ENCODE results near the gene ABCB9. TPM values are rescaled to one million over a fixed set of nuclear protein-coding genes. Genes with fewer than 3 reads are reported as not detected.

Gene ABCB9
- total RNA-seq, 1 donor from 2014 or later = 11.6 TPM

DNA sequence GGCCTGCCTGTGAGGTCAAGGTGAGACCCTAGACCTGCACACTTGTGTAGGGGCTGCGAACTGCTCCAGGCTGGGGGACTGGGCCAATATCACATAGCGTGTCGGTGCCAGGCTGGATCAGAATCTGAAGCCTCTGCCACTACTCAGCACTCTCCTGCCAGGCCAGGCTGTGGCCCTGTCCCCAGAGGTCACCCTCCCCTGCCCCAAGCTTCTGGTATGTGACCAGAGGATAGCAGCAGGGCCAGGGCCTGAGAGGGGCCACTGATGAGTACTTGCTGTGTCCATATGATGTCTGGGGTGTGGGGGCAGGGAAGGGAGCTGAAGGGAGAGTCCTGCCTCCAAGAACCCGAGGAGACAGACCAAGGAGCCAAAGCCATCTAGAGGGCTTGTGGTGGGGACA is 32.1 kb upstream of the ABCB9 start:
- H3K27me3 Mint-ChIP-seq (ENCODE audit: low read depth, unreplicated experiment) = peaks cover 3% of the 10 kb centered on the region
- no peak overlapping the region for H3K27ac Mint-ChIP-seq (ENCODE audit: unreplicated experiment)
- Histone ChIP-seq H3K4me3 (ENCODE audit: insufficient read depth, low read depth, low read length) (no peak overlapping the region), H3K36me3 (ENCODE audit: insufficient read depth, low read length) (no peaks in the 10 kb centered on the region), H3K79me2 (ENCODE audit: insufficient read depth, low read length) (no peaks in the 10 kb centered on the region), H3K9ac (ENCODE audit: low read length) (no peak overlapping the region), H3K27ac (ENCODE audit: low read depth, low read length) (no peak overlapping the region), H3K27me3 (ENCODE audit: insufficient read depth, low read length) (no peaks in the 10 kb centered on the region), H4K20me1 (ENCODE audit: insufficient read depth, low read length) (no peaks in the 10 kb centered on the region), H3K9me3 (ENCODE audit: insufficient read depth, low read depth, low read length) (no peaks in the 10 kb centered on the region), H3K4me2 (ENCODE audit: low read length) (no peak overlapping the region), H3K4me1 (ENCODE audit: insufficient read depth, low read length) (no peaks in the 10 kb centered on the region), H2AFZ (ENCODE audit: low read depth, low read length) (no peak overlapping the region)
- FAIRE-seq (no peak), DNase-seq (ENCODE audit: low read depth) (no peak)
- H3K9me3 Mint-ChIP-seq (ENCODE audit: unreplicated experiment) = peaks cover 1% of the 10 kb centered on the region
- no peaks in the 10 kb centered on the region for H3K4me1 Mint-ChIP-seq (ENCODE audit: low read depth, unreplicated experiment)
- H3K4me3 Mint-ChIP-seq (ENCODE audit: unreplicated experiment) = no peak overlapping the region
- H3K36me3 Mint-ChIP-seq (ENCODE audit: low read depth, unreplicated experiment) = peaks cover 7% of the 10 kb centered on the region
- TF ChIP-seq, protein P1, sequence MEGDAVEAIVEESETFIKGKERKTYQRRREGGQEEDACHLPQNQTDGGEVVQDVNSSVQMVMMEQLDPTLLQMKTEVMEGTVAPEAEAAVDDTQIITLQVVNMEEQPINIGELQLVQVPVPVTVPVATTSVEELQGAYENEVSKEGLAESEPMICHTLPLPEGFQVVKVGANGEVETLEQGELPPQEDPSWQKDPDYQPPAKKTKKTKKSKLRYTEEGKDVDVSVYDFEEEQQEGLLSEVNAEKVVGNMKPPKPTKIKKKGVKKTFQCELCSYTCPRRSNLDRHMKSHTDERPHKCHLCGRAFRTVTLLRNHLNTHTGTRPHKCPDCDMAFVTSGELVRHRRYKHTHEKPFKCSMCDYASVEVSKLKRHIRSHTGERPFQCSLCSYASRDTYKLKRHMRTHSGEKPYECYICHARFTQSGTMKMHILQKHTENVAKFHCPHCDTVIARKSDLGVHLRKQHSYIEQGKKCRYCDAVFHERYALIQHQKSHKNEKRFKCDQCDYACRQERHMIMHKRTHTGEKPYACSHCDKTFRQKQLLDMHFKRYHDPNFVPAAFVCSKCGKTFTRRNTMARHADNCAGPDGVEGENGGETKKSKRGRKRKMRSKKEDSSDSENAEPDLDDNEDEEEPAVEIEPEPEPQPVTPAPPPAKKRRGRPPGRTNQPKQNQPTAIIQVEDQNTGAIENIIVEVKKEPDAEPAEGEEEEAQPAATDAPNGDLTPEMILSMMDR (IDR thresholded peaks at IDR 0.05; ENCODE audit: insufficient read depth, low read depth, low read length) = no peak
- TF ChIP-seq EZH2 (IDR thresholded peaks at IDR 0.05; ENCODE audit: insufficient read depth, low read length) = no peak

DNA sequence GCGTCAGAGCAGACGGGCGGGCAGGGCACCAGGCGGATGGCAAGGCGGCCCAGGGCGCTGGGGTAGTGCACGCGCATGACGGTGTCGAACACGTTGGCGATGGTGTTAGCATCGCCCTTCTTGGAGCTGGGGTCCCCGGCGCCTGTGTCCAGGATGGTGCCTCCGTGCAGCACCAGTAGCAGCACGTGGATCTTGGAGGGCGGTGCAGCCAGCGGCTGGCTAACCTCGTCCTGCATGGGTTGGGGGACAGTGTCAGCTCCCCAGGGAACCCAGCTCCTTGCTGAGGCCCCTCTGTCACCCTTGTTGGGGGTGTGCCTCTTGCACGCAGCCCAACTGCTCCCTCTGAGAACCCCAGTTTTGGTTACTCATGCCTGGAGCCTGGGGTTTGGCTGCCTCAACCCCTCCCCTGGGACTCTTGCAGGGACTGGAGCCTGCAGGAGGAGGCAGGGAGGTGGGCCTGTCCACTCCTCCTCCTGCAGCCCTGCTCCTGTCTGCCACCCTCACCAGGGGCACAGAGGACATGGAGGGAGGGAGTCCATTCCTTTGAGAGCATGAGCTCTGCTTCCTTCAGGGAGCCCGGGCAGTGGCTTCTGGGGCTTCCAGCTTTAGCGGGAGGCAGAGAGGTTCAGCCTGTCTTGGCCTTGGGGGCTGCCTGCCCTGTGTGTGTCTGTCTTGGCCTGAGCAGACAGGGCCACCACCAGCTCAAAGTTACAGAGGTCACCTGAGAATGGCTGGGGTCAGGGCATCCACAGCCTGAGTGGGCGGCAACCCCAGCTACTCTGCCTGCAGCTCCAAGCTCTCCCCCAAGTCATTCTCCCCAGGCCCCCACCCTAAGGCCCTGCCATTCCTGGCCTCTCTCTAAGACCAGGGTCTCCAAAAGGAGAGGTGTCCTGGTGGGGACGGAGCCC is 31.3 kb upstream of the ABCB9 start:
- no peaks in the 10 kb centered on the region for H4K20me1 ChIP-seq (ENCODE audit: insufficient read depth, low read length)
- TF ChIP-seq, protein P1 (IDR thresholded peaks at IDR 0.05; ENCODE audit: insufficient read depth, low read depth, low read length) = no peak
- TF ChIP-seq EZH2 (IDR thresholded peaks at IDR 0.05; ENCODE audit: insufficient read depth, low read length) = no peak
- H3K4me2 ChIP-seq (ENCODE audit: low read length) = no peak overlapping the region
- H3K9me3 ChIP-seq (ENCODE audit: insufficient read depth, low read depth, low read length) = no peaks in the 10 kb centered on the region
- peaks cover 7% of the 10 kb centered on the region for H3K36me3 Mint-ChIP-seq (ENCODE audit: low read depth, unreplicated experiment)
- no peaks in the 10 kb centered on the region for H3K36me3 ChIP-seq (ENCODE audit: insufficient read depth, low read length)
- no peak overlapping the region for H3K4me3 ChIP-seq (ENCODE audit: insufficient read depth, low read depth, low read length)
- no peak overlapping the region for H3K9ac ChIP-seq (ENCODE audit: low read length)
- peaks cover 3% of the 10 kb centered on the region for H3K27me3 Mint-ChIP-seq (ENCODE audit: low read depth, unreplicated experiment)
- no peak overlapping the region for H2AFZ ChIP-seq (ENCODE audit: low read depth, low read length)
- no peaks in the 10 kb centered on the region for H3K4me1 ChIP-seq (ENCODE audit: insufficient read depth, low read length)
- no peak overlapping the region for H3K4me3 Mint-ChIP-seq (ENCODE audit: unreplicated experiment)
- H3K27me3 ChIP-seq (ENCODE audit: insufficient read depth, low read length) = no peaks in the 10 kb centered on the region
- peaks cover 1% of the 10 kb centered on the region for H3K9me3 Mint-ChIP-seq (ENCODE audit: unreplicated experiment)
- FAIRE-seq (no peak), DNase-seq (ENCODE audit: low read depth) (no peak)
- H3K79me2 ChIP-seq (ENCODE audit: insufficient read depth, low read length) = no peaks in the 10 kb centered on the region
- H3K4me1 Mint-ChIP-seq (ENCODE audit: low read depth, unreplicated experiment) = no peaks in the 10 kb centered on the region
- no peak overlapping the region for H3K27ac ChIP-seq (ENCODE audit: low read depth, low read length)
- H3K27ac Mint-ChIP-seq (ENCODE audit: unreplicated experiment) = no peak overlapping the region
